Ramos (cell line): ENCODE results near the gene DAZ3.
"Not testable (repeated sequence)": the region's sequence is repeated elsewhere in the genome, so short reads cannot be mapped to it uniquely, and the experiment has no call there.

Source experiments
- in situ Hi-C: fragments of 300-500 bp; cut with MboI; formaldehyde crosslinking; loops from one replicate; pipeline ENCODE4 v1.14.3; 2022; ENCODE audit warnings: low sequenced_read_pairs; ENCODE audit not compliant: unreplicated experiment

The DAZ3 gene, protein sequence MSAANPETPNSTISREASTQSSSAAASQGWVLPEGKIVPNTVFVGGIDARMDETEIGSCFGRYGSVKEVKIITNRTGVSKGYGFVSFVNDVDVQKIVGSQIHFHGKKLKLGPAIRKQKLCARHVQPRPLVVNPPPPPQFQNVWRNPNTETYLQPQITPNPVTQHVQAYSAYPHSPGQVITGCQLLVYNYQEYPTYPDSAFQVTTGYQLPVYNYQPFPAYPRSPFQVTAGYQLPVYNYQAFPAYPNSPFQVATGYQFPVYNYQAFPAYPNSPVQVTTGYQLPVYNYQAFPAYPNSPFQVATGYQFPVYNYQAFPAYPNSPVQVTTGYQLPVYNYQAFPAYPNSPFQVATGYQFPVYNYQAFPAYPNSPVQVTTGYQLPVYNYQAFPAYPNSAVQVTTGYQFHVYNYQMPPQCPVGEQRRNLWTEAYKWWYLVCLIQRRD

DNA sequence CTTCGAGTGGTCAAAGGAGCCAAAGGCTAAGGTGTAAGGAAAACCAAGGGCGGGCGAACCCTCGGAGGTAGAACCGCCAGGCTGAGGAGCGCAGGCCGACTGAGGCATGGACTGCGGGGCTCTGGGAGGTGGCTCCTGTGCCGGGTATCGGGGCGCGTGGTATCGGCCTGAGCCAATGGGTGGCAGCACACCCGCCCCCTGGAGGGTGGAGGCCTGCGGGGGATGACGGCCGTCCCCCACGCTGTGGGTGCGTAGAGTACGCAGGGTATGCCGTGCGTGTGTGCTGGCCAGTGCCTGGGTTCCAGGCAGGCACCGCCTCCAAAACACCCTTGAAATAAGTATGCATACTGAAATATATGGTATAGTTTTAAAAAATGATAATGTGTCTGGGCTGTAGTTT is at the start of gene DAZ3:
Gene DAZ3, minus strand, starts transcription at position 101 of the 400 bp plus-strand sequence. CDS start 208 bp downstream, outside the sequence.
- in situ Hi-C loops: not testable (repeated sequence)

DNA sequence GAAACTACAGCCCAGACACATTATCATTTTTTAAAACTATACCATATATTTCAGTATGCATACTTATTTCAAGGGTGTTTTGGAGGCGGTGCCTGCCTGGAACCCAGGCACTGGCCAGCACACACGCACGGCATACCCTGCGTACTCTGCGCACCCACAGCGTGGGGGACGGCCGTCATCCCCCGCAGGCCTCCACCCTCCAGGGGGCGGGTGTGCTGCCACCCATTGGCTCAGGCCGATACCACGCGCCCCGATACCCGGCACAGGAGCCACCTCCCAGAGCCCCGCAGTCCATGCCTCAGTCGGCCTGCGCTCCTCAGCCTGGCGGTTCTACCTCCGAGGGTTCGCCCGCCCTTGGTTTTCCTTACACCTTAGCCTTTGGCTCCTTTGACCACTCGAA is 20.4 kb upstream of the DAZ3 start, which contains the start of gene DAZ4:
Gene DAZ4, plus strand, starts transcription at position 301 of the 400 bp plus-strand sequence. CDS start 208 bp downstream, outside the sequence.
- in situ Hi-C loops: not testable (repeated sequence)

DNA sequence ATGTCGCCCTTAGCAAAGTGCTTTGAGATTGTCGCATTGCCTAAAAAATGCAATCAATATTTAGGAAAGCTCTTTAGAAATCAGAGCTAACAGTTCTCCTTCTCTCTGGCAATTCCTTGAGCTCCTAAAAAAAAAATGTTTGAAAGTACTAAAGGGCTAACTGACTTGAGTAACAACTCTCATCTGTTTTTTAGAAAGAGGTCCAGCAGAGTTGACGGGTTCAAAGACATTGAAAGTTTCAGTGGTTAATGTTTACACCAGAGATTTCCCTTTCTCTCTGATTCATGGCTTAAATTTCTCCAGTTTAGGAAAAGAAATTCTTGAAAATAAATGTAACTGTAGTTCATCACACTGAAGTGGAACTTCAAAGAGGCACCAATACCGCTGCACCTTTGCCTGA is 11.9 kb upstream of the DAZ3 start:
- in situ Hi-C loops: not testable (repeated sequence)

DNA sequence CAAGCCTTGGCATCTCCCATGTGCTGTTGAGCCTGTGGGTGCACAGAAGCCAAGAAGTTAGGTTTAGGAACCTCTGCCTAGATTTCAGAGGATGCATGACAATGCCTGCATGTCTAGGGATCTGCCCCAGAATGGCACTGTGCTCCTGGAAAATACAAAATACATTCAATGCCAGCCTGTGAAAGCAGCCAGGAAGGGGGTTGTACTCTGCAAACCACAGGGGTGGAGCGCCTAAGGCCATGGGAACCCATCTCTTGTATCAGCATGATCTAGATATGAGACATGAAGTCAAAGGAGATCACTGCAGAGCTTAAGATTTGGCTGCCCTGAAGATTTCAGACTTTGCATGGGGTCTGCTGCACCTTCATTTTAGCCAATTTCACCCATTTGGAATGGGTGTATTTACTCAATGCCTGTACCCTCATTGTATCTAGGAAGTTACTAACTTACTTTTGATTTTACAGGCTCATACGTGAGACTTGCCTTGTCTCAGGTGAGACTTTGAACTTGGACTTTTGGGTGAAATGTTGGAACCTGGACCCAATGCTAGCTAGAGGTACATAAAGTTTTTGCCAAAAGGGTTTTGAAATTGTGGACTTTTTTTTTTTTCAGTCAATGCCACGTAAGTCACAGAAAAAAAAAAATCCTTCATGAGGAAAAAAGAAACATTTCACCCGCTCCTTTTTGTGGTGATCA is 11.1 kb upstream of the DAZ3 start:
- in situ Hi-C loops: not testable (repeated sequence)

DNA sequence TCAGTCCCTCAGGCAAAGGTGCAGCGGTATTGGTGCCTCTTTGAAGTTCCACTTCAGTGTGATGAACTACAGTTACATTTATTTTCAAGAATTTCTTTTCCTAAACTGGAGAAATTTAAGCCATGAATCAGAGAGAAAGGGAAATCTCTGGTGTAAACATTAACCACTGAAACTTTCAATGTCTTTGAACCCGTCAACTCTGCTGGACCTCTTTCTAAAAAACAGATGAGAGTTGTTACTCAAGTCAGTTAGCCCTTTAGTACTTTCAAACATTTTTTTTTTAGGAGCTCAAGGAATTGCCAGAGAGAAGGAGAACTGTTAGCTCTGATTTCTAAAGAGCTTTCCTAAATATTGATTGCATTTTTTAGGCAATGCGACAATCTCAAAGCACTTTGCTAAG is 8.6 kb upstream of the DAZ3 start:
- in situ Hi-C loops: not testable (repeated sequence)
